Measurements from ENCODE around the gene NACC1. TPM values are rescaled to one million over a fixed set of nuclear protein-coding genes. Genes with fewer than 3 reads are reported as not detected.

The NACC1 gene
- total and polyA plus RNA-seq, 2 of the 13 experiments (the other 11 are each of a cell fraction or from before 2014, with no cell fraction given): 31.8 to 42.3 TPM

DNA sequence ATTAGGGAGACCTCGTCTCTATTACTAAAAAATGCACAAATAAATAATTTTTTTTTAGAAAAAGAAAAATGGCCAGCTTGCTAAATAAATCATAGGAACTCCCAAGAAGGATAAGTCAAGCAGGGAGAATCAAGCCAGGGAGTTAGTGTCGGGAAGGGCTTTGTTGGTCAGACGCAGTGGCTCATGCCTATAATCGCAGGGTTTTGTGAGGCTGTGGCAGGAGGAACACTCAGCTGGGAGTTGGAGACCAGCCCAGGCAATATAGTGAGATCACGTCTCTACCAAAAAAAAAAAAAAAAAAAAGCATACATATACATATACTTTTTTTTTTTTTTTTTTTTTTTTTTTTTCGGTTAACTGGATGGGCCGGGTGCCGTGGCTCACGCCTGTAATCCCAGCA lies 9.0 kb downstream of the NACC1 start:
- in situ Hi-C loops (cut with HindIII; ENCODE audit: extremely low pct_ligation_motif_present, low pct_unique_long_range_greater_than_20kb): no loop called here
- peaks cover 5 to 26% of the 10 kb centered on the region in 2 experiments; a peak in 4 of 5 replicates for H3K36me3 ChIP-seq (replicated peaks in 1 of 2; ENCODE audit: control insufficient read depth in 1 of 2, insufficient read depth in 2 of 2, low read length in 2 of 2)
- no TSS peak for BruUV-seq (replicated peaks)

More for the DNA sequence above, 9.0 kb downstream of the NACC1 start:
- DNase-seq (ENCODE audit: low spot score): no peak
- Histone ChIP-seq H2AFZ (ENCODE audit: low read length) (no peak overlapping the region), H3K4me3 (replicated peaks in 1 of 3; ENCODE audit: insufficient read depth in 1 of 3, low read depth in 2 of 3, low read length in 3 of 3) (no peak overlapping the region), H3K27ac (ENCODE audit: extremely low read length, insufficient read depth, low read length) (peak overlapping the region; percentile 32), H4K20me1 (ENCODE audit: insufficient read depth, low read length) (peaks cover 4% of the 10 kb centered on the region), H3K9ac (ENCODE audit: insufficient read depth, low read depth, low read length) (no peak overlapping the region), H3K27me3 (ENCODE audit: control insufficient read depth in 1 of 2, insufficient read depth in 2 of 2, low read length in 2 of 2) (no peaks in the 10 kb centered on the region), H3K4me2 (ENCODE audit: low read depth, low read length) (no peak overlapping the region), H3K4me1 (ENCODE audit: insufficient read depth, low read length) (peaks cover 40% of the 10 kb centered on the region), H3K79me2 (ENCODE audit: insufficient read depth, low read length) (peaks cover 69% of the 10 kb centered on the region), H3K9me3 (ENCODE audit: low read length) (no peaks in the 10 kb centered on the region)
- FAIRE-seq: no peak
- 94% methylated on average over 9 of the region's 9 CpGs for WGBS (ENCODE audit: low lambda C conversion rate)
- TF ChIP-seq ZNF563 (CRISPR knock-in tag; IDR thresholded peaks at IDR 0.05): no peak
- TF ChIP-seq, protein P1, sequence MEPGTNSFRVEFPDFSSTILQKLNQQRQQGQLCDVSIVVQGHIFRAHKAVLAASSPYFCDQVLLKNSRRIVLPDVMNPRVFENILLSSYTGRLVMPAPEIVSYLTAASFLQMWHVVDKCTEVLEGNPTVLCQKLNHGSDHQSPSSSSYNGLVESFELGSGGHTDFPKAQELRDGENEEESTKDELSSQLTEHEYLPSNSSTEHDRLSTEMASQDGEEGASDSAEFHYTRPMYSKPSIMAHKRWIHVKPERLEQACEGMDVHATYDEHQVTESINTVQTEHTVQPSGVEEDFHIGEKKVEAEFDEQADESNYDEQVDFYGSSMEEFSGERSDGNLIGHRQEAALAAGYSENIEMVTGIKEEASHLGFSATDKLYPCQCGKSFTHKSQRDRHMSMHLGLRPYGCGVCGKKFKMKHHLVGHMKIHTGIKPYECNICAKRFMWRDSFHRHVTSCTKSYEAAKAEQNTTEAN (CRISPR knock-in tag; conservative IDR thresholded peaks at IDR 0.05): no peak
- TF ChIP-seq ZNF12 (CRISPR knock-in tag; IDR thresholded peaks at IDR 0.05): no peak
- TF ChIP-seq, protein P2, sequence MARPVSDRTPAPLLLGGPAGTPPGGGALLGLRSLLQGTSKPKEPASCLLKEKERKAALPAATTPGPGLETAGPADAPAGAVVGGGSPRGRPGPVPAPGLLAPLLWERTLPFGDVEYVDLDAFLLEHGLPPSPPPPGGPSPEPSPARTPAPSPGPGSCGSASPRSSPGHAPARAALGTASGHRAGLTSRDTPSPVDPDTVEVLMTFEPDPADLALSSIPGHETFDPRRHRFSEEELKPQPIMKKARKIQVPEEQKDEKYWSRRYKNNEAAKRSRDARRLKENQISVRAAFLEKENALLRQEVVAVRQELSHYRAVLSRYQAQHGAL (CRISPR knock-in tag; IDR thresholded peaks at IDR 0.05; ENCODE audit: not compliant biosample characterization): no peak
- no peak for TF ChIP-seq ZNF350 (CRISPR knock-in tag; IDR thresholded peaks at IDR 0.05; ENCODE audit: borderline replicate concordance, low read depth)
- TF ChIP-seq NCOR1 (IDR thresholded peaks at IDR 0.05; ENCODE audit: borderline replicate concordance, low read length): no peak
- intact Hi-C loops (cut with micrococcal nuclease; ENCODE audit: unreplicated experiment): no loop called here
- no peak for ATAC-seq
- POLR2A ChIA-PET: interaction anchor here (2.2 to 2.7 kb wide), 2 partner anchors 23 to 25 kb away, joined by 10 to 13 read pairs; partner anchors contain the start of genes IER2 and STX10
- CTCF ChIA-PET (ENCODE audit: low intra/inter-chr PET ratio, low total read pairs): no interaction called here

Data from HepG2 (cell line).